Testis (tissue), 3 donors: ENCODE measurements around the gene CELF2. TPM values are rescaled to one million over a fixed set of nuclear protein-coding genes. Genes with fewer than 3 reads are reported as not detected.

Experiments used
- DNase-seq: peaks from one replicate; pipeline ENCODE4 v3.0.0-alpha.2; 2019
- H3K27ac ChIP-seq, 2 donors: fragments of 200-600 bp; sonication (generic); one replicate each; pipeline ENCODE4 v1.5.1; 2019
- H3K27me3 ChIP-seq: fragments of 200-600 bp; sonication (generic); one replicate; pipeline ENCODE4 v1.5.1; 2019
- H3K36me3 ChIP-seq: fragments of 200-600 bp; sonication (generic); one replicate; pipeline ENCODE4 v1.5.1; 2017; ENCODE audit warnings: low read depth; ENCODE audit errors: missing control alignments
- H3K4me1 ChIP-seq: fragments of 200-600 bp; sonication (generic); one replicate; pipeline ENCODE4 v1.5.1; 2019
- H3K4me3 ChIP-seq, 2 donors: fragments of 200-600 bp; sonication (generic); one replicate each; pipeline ENCODE4 v1.5.1; 2017 to 2019
- H3K9me3 ChIP-seq: fragments of 200-600 bp; sonication (generic); one replicate; pipeline ENCODE4 v1.5.1; 2017
- POLR2A ChIP-seq: fragments of 450-650 bp; IDR thresholded peaks from one replicate; pipeline ENCODE4 v1.6.1; 2017; ENCODE audit warnings: antibody characterized with exemption, mild to moderate bottlenecking, moderate library complexity
- WGBS, 2 donors: methylation state at CpG; one replicate each; pipeline ENCODE4 v1.1.5; 2018; 5-methylcytosine and 5-hydroxymethylcytosine counted together
- intact Hi-C: fragments of 100-400 bp; cut with DNase I; formaldehyde crosslinking; loops from one replicate; pipeline ENCODE4 v1.15.1; 2023; ENCODE audit warnings: low total_unique reads
- polyA plus RNA-seq: library from polyadenylated mRNA; stranded (reverse); fragments of 350-450 nt; fragmentation: Illumina TruSeq; extraction: RNeasy Lipid Tissue Mini Kit (QIAGEN cat#74804); gene quantifications from one replicate; pipeline ENCODE4 v1.2.3, GENCODE V29; 2014; ENCODE audit warnings: low read depth, low replicate concordance; ENCODE audit not compliant: insufficient read depth
- total RNA-seq, 2 donors: library from RNA; depleted of rRNA; stranded (reverse); fragments of >200 nt; gene quantifications; one replicate each; pipeline ENCODE4 v1.2.3, GENCODE V29; 2016
- TF ChIP-seq, protein P1 (sequence below), 3 experiments: fragments of 450-650 bp in 2 of 3; fragments of 200-600 bp in 1 of 3; sonication (generic) in 1 of 3; IDR thresholded peaks; one replicate each; pipeline ENCODE4 v1.5.1; 2016 to 2019; ENCODE audit warnings: antibody characterized with exemption in 3 of 3, mild to moderate bottlenecking in 2 of 3, moderate library complexity in 1 of 3

The CELF2 gene
- total and polyA plus RNA-seq, 3 donors from 2014 or later, result 17.5 to 41.6 (median 27.8) TPM

DNA sequence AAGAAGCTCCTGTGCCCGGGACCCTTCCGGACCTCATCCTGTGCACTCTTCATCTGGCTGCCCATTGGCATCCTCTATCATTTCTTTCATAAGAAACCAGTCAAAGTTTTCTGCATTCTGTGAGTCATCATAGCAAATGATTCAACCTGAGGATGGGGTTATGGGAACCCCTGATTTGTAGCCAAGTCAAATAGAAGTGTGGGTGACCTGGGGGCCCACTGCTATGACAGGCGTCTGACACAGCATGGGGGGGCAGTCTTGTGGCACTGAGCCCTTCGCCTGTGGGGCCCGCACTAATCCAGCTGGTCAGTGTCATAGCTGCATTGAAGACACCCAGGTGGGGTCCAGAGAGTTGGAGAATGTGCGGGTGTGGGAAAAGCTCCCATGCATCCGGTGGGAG is 363.4 kb downstream of the CELF2 start:
- no peak overlapping the region for H3K27ac ChIP-seq
- no peaks in the 10 kb centered on the region for H3K27me3 ChIP-seq
- 90 to 96% methylated on average over 7 of the region's 7 CpGs for WGBS, 2 donors
- TF ChIP-seq POLR2A, result no peak
- no peak for DNase-seq
- H3K4me1 ChIP-seq, result no peaks in the 10 kb centered on the region
- H3K36me3 ChIP-seq, result no peaks in the 10 kb centered on the region
- no peak overlapping the region for H3K4me3 ChIP-seq
- intact Hi-C loops, result no loop called here
- H3K9me3 ChIP-seq, result no peaks in the 10 kb centered on the region

DNA sequence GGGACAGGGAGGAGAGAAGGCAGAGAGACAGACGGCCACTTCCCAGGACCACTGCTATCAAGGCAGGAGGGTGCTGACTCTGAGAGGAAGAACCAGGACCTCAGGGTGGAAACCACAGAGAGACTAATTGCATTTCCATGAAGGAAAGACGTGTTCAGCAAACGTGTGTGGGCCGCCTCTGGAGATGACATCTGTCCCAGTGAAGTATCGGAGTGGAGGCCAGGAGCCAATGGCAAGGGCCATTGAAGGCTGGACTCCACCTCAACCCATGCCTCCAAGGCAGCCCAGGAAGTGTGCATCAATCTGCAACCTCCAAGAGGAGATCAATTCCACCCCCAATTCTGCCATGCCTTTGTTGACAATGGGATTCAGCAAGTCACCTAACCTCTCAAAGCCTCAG is 363.8 kb downstream of the CELF2 start:
- Histone ChIP-seq H3K27me3 (no peaks in the 10 kb centered on the region), H3K9me3 (no peaks in the 10 kb centered on the region), H3K4me3 (no peak overlapping the region), H3K4me1 (no peaks in the 10 kb centered on the region), H3K36me3 (no peaks in the 10 kb centered on the region), H3K27ac (no peak overlapping the region)
- intact Hi-C loops, result no loop called here
- DNase-seq, result no peak
- TF ChIP-seq POLR2A, result no peak
- TF ChIP-seq, protein P1, sequence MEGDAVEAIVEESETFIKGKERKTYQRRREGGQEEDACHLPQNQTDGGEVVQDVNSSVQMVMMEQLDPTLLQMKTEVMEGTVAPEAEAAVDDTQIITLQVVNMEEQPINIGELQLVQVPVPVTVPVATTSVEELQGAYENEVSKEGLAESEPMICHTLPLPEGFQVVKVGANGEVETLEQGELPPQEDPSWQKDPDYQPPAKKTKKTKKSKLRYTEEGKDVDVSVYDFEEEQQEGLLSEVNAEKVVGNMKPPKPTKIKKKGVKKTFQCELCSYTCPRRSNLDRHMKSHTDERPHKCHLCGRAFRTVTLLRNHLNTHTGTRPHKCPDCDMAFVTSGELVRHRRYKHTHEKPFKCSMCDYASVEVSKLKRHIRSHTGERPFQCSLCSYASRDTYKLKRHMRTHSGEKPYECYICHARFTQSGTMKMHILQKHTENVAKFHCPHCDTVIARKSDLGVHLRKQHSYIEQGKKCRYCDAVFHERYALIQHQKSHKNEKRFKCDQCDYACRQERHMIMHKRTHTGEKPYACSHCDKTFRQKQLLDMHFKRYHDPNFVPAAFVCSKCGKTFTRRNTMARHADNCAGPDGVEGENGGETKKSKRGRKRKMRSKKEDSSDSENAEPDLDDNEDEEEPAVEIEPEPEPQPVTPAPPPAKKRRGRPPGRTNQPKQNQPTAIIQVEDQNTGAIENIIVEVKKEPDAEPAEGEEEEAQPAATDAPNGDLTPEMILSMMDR (IDR thresholded peaks at IDR 0.05), result no peak
- WGBS, 2 donors, result 75 to 81% methylated on average over 5 of the region's 5 CpGs

DNA sequence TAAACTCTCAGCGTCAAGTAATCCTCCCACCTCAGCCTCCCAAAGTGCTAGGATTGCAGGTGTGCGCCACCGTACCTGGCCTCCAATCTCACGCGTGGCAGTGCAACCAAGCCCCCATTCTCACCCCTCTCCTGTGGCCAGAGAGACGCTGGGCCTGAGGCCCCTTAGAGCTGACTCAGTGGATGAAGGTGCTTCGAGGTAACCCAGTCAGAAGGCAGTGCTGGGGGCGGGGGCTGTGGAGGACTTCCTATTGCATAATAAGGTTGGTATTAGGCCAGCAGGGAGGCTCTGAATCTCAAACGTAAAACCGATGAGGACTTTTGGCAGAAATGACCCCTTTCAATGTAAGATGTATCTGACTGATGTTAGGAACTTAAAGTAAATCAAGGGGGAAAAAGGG is 364.5 kb downstream of the CELF2 start:
- Histone ChIP-seq H3K27ac (no peak overlapping the region), H3K36me3 (no peaks in the 10 kb centered on the region), H3K9me3 (no peaks in the 10 kb centered on the region), H3K27me3 (no peaks in the 10 kb centered on the region), H3K4me3 (no peak overlapping the region), H3K4me1 (no peaks in the 10 kb centered on the region)
- TF ChIP-seq, protein P1 (IDR thresholded peaks at IDR 0.05), result no peak
- TF ChIP-seq POLR2A, result no peak
- WGBS, 2 donors, result 95 to 98% methylated on average over 10 of the region's 10 CpGs
- intact Hi-C loops, result no loop called here
- DNase-seq, result no peak

DNA sequence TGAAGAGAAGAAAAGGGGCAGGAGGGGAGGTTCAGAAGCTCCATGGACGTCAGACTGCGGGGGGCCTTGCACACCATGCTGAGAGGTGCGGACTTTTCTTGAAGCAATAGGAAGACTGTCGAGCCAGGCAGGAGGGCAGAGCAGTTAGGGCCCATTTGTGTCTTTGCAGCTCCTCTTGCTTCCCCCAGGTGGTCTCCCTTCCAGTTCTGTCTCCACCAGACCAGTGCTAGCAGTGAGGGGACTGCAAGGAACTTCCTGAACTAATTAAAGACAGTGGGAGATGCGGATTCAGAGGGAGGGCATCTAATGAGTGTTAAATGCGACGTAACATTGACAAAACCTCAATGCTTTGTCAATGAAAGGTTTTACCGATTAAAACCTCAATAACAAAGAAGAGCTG is 368.4 kb downstream of the CELF2 start:
- no peak for TF ChIP-seq POLR2A
- TF ChIP-seq, protein P1 (IDR thresholded peaks at IDR 0.05), result no peak

More for the DNA sequence above, 368.4 kb downstream of the CELF2 start:
- H3K4me3 ChIP-seq, result no peak overlapping the region
- no peaks in the 10 kb centered on the region for H3K27me3 ChIP-seq
- no peak for DNase-seq
- H3K36me3 ChIP-seq, result no peaks in the 10 kb centered on the region
- 84 to 90% methylated on average over 8 of the region's 8 CpGs for WGBS, 2 donors
- intact Hi-C loops, result no loop called here
- no peak overlapping the region for H3K27ac ChIP-seq
- H3K9me3 ChIP-seq, result no peaks in the 10 kb centered on the region
- H3K4me1 ChIP-seq, result no peaks in the 10 kb centered on the region
